AG10803 (cell line): Measurements from ENCODE around the gene ARL14.
"Not testable (repeated sequence)": the region's sequence is repeated elsewhere in the genome, so short reads cannot be mapped to it uniquely, and the experiment has no call there.

ENCODE experiments used
- DNase-seq: peaks from one replicate; pipeline ENCODE4 v3.0.0; 2010; ENCODE audit warnings: low read depth
- H3K4me3 ChIP-seq: 2 replicates; pipeline ENCODE4 v1.5.1; 2011; ENCODE audit warnings: mild to moderate bottlenecking, low read length, control low read depth
- CTCF ChIP-seq: conservative IDR thresholded peaks from 2 replicates; pipeline ENCODE4 v1.5.1; 2011; ENCODE audit warnings: mild to moderate bottlenecking, low read length, control low read depth, inconsistent platforms

ARL14 gene

DNA sequence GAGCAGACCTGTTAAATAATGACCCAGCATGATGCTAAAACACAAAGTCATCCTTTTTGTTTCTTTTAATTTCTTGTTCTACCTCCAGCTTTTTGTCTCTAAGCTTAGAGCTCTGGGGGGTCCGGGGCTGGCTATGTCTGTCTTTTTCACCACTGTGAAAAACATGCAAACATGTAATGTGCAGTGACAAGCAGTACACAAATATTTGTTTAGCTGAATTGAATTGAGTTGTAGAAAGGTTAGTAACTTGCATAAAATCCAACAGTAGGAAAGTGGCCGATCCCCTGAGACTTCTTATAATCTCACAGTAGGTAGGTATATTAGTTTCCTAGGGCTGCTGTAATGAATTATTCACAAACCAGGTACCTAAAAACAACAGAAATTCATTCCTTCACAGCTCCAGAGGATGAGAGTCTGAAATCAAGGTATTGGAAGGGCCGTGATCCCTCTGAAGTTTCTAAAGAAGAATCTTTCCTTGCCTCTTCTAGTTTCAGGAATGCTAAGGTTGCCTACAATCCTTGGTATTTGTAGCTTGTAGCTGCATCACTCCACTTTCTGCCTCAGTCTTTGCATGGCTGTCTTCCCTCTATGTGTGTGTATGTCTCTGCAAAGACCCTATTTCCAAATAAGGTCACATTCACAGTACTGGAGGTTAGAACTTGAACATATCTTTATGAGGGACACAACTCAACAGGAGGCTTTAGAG lies 32.7 kb downstream of the ARL14 start:
- TF ChIP-seq CTCF = no peak
- no peak for DNase-seq
- H3K4me3 ChIP-seq = no peak overlapping the region

- DNase-seq, H3K4me3 ChIP-seq: not testable (repeated sequence)
Observed at GRCh38 chr3:160713144-160713543, 36.2 kb downstream of the ARL14 start.

DNA sequence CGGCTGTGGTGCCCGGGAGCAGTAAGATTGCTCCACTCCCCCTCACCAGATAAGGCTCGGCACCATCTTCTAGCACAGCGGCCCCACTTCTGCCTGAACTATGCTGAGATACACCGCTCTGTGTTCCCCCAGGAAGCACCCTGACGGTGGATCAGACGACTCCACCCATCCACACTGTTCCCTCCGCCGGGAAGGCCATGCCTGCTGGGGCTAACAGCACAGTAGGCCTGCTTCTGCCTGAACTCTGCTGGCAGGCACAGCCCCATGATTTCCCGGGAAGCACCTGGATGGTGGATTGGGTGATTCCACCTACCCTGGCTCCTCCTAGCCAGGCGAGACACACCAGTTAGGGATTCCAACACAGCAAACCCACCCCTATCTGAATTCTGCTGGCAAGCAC lies 42.8 kb downstream of the ARL14 start:
- TF ChIP-seq CTCF = no peak
- DNase-seq = no peak

DNA sequence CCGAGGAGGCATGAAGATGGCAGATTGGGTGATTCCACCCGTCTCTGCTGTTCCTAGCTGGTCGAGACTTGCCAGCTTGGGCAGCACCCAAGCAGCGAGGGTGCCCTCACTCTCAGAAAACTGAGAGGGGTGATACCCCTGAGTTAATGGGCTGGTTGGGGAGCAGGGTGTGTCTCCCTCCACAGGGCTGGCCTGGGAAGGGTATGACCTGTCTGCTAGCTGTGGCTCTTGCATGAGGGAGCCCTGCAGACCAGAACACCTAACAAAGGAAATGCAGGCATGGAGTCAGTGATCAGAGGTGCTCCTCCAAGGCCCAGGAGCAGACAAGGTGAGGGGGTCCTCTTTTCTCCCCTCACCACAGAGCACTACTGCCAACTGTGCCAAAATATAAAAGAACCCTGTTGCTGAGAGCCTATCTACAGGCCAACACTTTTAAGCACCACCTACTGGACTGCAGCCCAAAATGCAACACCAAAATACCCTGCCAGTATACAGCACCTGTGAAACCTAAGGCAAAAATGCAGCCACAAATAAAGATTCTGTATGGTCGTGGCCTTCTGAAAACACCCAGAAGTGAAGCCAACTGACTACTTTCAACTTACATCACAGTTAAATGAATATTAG lies 43.3 kb downstream of the ARL14 start:
- no peak; the same call in 1 of the 2 replicates for TF ChIP-seq CTCF
- H3K4me3 ChIP-seq = no peak overlapping the region
- no peak for DNase-seq

More for the DNA sequence above, 42.8 kb downstream of the ARL14 start:
- no peak overlapping the region for H3K4me3 ChIP-seq

DNA sequence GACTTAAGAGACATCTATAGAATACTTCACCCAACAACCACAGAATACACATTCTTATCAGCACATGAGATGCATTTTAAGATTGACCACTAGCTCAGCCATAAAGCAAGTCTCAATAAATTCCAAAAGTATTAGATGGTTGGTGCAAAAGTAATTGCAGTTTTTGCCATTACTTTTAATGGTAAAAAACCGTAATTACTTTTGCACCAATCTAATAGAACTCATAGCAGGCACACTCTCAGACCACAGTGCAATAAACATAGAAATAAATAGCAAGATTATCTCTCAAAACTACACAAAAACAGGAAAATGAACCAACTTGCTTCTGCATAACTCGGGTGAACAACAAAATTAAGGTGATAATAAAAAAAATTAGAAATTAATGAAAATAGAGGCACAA lies 45.4 kb downstream of the ARL14 start:
- TF ChIP-seq CTCF = no peak
- no peak for DNase-seq
- no peak overlapping the region for H3K4me3 ChIP-seq

DNA sequence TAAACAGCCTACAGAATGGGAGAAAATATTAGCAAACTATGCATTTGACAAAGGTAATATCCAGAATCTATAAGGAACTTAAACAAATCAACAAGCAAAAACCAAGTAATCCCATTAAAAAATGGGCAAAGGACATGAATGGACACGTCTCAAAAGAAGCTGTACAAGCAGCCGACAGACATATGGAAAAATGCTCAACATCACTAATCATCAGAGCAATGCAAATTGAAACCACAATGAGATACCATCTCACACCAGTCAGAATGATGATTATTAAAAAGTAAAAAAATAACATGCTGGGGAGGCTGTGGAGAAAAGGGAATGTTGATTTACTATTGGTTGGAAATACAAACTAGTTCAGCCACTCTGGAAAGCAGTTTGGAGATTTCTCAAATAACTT lies 48.4 kb downstream of the ARL14 start:
- no peak for DNase-seq
- TF ChIP-seq CTCF = no peak

More for the DNA sequence above, 48.4 kb downstream of the ARL14 start:
- no peak overlapping the region for H3K4me3 ChIP-seq
